HepG2 (cell line): ENCODE data around the gene LONP1. TPM values are rescaled to one million over a fixed set of nuclear protein-coding genes. Genes with fewer than 3 reads are reported as not detected.

Experiments used
- FOSL2 ChIP-seq: sonication (generic); formaldehyde crosslinking; IDR thresholded peaks from 2 replicates; pipeline ENCODE4 v1.4.0; 2020; ENCODE audit warnings: missing genetic modification reagents
- MIER2 ChIP-seq: IDR thresholded peaks from 2 replicates; pipeline ENCODE4 v1.6.1; 2016; ENCODE audit warnings: missing biosample characterization, missing genetic modification reagents
- PHF21A ChIP-seq: sonication (generic); formaldehyde crosslinking; IDR thresholded peaks from 2 replicates; pipeline ENCODE4 v1.5.0; 2020; ENCODE audit warnings: mild to moderate bottlenecking, missing genetic modification reagents
- PTBP1 ChIP-seq: fragments of 200-400 bp; formaldehyde crosslinking; IDR thresholded peaks from 2 replicates; pipeline ENCODE4 v1.6.1; 2018; ENCODE audit warnings: low read length, low read depth; ENCODE audit not compliant: poor library complexity, severe bottlenecking
- ZNF101 ChIP-seq: sonication (generic); formaldehyde crosslinking; IDR thresholded peaks from 2 replicates; pipeline ENCODE4 v1.4.0; 2020; ENCODE audit warnings: mild to moderate bottlenecking, low read depth, missing genetic modification reagents, borderline replicate concordance
- ZNF205 ChIP-seq: IDR thresholded peaks from 2 replicates; pipeline ENCODE4 v1.6.1; 2018; ENCODE audit warnings: missing biosample characterization, missing genetic modification reagents
- ZNF501 ChIP-seq: sonication (generic); formaldehyde crosslinking; IDR thresholded peaks from 2 replicates; pipeline ENCODE4 v1.5.1; 2020; ENCODE audit warnings: mild to moderate bottlenecking, moderate library complexity, missing genetic modification reagents
- polyA plus RNA-seq, 8 experiments: library from polyadenylated mRNA; depleted of rRNA in 3 of 8; stranded (reverse) in 7 of 8; unstranded in 1 of 8; fragments of >200 nt; fragmentation: Illumina TruSeq in 4 of 8; extraction: Trizol in 4 of 8; gene quantifications; 2 replicates each; pipeline versions ENCODE4 v1.2.1 to v1.2.3, GENCODE V29; 2011 to 2016; ENCODE audit warnings: low read depth in 4 of 8, missing spikeins in 1 of 8, mixed read lengths in 1 of 8; ENCODE audit not compliant: insufficient read depth in 1 of 8
- total RNA-seq, 5 experiments: library from RNA; depleted of rRNA; stranded (reverse); fragments of >200 nt; fragmentation: Illumina TruSeq; extraction: Trizol; gene quantifications; 2 replicates each; pipeline ENCODE4 v1.2.3, GENCODE V29; 2016; ENCODE audit warnings: low read depth in 1 of 5
- TF ChIP-seq, protein P1 (sequence below): sonication (generic); formaldehyde crosslinking; IDR thresholded peaks from one replicate; pipeline ENCODE4 v1.5.1; 2020; ENCODE audit warnings: mild to moderate bottlenecking, missing genetic modification reagents; ENCODE audit errors: not compliant biosample characterization
- TF ChIP-seq, protein P2 (sequence below): sonication (generic); formaldehyde crosslinking; IDR thresholded peaks from 2 replicates; pipeline ENCODE4 v1.4.0; 2020; ENCODE audit warnings: missing genetic modification reagents, borderline replicate concordance
- TF ChIP-seq, protein P3 (sequence below): sonication (generic); formaldehyde crosslinking; IDR thresholded peaks from 2 replicates; pipeline ENCODE4 v1.4.0; 2020; ENCODE audit warnings: missing genetic modification reagents
- TF ChIP-seq, protein P4 (sequence below): sonication (generic); formaldehyde crosslinking; IDR thresholded peaks from 2 replicates; pipeline ENCODE4 v1.4.0; 2020; ENCODE audit warnings: missing genetic modification reagents

LONP1 gene
- total and polyA plus RNA-seq, 2 of the 13 experiments (the other 11 are each of a cell fraction or from before 2014, with no cell fraction given): 59.5 to 76.8 TPM

DNA sequence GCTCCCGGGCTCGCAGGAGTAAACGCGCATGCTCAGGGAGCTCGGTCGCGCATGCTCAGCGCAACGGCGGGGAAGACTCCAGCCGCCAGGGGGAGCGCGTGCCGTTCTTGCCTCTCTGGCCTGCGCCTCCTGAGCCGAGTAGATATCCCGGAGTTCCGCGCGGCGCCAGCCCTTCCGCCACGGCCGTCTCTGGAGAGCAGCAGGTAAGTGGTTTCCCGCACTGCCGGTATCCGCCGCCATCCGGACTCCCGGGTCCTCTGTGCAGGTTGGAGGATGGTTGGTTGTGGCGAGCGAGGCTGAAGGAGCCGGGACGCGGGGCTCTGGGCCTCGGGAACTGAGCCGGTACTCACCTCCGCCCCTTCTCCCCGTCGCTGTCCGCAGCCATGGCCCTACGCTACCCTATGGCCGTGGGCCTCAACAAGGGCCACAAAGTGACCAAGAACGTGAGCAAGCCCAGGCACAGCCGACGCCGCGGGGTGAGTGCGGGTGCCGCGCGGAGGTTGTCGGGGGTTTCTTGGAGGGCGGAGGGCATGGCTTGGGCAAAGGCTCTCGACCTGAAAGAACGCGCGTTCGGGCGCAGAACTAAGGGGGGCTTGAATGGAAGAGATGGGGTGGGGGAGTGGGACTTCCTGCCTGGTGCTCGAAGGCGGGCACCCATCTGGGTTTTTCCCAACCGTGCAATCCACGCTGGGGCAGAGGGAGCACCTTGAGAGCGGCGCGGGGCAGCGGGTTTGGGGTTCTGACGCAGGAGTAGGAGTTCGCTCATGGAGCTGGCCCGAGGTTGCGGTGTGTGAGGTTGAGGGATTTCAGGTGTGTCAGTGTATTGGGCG is 29.6 kb downstream of the LONP1 start, which contains the start of gene RPL36 (continued):
- TF ChIP-seq FOSL2 (CRISPR knock-in tag) (peak; percentile 11; the same call in 1 of the 2 replicates), PHF21A (CRISPR knock-in tag) (no peak; the same call in 1 of the 2 replicates), MIER2 (CRISPR knock-in tag) (no peak), ZNF501 (CRISPR knock-in tag) (peak; percentile 98), PTBP1 (peak; percentile 51), ZNF101 (0 out of 2 replicates have a peak, but pooled peaks have one; percentile 86), ZNF205 (CRISPR knock-in tag) (no peak; the same call in 1 of the 2 replicates)
- TF ChIP-seq, protein P1, sequence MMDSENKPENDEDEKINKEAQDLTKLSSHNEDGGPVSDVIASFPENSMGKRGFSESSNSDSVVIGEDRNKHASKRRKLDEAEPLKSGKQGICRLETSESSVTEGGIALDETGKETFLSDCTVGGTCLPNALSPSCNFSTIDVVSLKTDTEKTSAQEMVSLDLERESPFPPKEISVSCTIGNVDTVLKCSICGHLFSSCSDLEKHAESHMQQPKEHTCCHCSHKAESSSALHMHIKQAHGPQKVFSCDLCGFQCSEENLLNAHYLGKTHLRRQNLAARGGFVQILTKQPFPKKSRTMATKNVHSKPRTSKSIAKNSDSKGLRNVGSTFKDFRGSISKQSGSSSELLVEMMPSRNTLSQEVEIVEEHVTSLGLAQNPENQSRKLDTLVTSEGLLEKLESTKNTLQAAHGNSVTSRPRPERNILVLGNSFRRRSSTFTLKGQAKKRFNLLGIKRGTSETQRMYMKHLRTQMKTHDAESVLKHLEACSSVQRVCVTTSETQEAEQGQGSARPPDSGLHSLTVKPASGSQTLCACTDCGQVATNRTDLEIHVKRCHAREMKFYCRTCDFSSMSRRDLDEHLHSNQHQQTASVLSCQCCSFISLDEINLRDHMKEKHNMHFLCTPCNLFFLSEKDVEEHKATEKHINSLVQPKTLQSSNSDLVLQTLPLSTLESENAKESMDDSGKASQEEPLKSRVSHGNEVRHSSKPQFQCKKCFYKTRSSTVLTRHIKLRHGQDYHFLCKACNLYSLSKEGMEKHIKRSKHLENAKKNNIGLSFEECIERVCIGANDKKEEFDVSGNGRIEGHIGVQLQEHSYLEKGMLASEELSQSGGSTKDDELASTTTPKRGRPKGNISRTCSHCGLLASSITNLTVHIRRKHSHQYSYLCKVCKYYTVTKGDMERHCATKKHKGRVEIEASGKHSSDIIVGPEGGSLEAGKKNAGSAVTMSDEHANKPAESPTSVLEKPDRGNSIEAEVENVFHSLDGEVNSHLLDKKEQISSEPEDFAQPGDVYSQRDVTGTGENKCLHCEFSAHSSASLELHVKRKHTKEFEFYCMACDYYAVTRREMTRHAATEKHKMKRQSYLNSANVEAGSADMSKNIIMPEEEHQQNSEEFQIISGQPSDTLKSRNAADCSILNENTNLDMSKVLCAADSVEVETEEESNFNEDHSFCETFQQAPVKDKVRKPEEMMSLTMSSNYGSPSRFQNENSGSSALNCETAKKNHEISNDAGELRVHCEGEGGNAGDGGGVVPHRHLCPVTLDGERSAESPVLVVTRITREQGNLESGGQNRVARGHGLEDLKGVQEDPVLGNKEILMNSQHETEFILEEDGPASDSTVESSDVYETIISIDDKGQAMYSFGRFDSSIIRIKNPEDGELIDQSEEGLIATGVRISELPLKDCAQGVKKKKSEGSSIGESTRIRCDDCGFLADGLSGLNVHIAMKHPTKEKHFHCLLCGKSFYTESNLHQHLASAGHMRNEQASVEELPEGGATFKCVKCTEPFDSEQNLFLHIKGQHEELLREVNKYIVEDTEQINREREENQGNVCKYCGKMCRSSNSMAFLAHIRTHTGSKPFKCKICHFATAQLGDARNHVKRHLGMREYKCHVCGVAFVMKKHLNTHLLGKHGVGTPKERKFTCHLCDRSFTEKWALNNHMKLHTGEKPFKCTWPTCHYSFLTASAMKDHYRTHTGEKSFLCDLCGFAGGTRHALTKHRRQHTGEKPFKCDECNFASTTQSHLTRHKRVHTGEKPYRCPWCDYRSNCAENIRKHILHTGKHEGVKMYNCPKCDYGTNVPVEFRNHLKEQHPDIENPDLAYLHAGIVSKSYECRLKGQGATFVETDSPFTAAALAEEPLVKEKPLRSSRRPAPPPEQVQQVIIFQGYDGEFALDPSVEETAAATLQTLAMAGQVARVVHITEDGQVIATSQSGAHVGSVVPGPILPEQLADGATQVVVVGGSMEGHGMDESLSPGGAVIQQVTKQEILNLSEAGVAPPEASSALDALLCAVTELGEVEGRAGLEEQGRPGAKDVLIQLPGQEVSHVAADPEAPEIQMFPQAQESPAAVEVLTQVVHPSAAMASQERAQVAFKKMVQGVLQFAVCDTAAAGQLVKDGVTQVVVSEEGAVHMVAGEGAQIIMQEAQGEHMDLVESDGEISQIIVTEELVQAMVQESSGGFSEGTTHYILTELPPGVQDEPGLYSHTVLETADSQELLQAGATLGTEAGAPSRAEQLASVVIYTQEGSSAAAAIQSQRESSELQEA (CRISPR knock-in tag): no peak
- TF ChIP-seq, protein P2, sequence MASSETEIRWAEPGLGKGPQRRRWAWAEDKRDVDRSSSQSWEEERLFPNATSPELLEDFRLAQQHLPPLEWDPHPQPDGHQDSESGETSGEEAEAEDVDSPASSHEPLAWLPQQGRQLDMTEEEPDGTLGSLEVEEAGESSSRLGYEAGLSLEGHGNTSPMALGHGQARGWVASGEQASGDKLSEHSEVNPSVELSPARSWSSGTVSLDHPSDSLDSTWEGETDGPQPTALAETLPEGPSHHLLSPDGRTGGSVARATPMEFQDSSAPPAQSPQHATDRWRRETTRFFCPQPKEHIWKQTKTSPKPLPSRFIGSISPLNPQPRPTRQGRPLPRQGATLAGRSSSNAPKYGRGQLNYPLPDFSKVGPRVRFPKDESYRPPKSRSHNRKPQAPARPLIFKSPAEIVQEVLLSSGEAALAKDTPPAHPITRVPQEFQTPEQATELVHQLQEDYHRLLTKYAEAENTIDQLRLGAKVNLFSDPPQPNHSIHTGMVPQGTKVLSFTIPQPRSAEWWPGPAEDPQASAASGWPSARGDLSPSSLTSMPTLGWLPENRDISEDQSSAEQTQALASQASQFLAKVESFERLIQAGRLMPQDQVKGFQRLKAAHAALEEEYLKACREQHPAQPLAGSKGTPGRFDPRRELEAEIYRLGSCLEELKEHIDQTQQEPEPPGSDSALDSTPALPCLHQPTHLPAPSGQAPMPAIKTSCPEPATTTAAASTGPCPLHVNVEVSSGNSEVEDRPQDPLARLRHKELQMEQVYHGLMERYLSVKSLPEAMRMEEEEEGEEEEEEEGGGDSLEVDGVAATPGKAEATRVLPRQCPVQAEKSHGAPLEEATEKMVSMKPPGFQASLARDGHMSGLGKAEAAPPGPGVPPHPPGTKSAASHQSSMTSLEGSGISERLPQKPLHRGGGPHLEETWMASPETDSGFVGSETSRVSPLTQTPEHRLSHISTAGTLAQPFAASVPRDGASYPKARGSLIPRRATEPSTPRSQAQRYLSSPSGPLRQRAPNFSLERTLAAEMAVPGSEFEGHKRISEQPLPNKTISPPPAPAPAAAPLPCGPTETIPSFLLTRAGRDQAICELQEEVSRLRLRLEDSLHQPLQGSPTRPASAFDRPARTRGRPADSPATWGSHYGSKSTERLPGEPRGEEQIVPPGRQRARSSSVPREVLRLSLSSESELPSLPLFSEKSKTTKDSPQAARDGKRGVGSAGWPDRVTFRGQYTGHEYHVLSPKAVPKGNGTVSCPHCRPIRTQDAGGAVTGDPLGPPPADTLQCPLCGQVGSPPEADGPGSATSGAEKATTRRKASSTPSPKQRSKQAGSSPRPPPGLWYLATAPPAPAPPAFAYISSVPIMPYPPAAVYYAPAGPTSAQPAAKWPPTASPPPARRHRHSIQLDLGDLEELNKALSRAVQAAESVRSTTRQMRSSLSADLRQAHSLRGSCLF (CRISPR knock-in tag): peak; percentile 77; the same call in 1 of the 2 replicates
- TF ChIP-seq, protein P3, sequence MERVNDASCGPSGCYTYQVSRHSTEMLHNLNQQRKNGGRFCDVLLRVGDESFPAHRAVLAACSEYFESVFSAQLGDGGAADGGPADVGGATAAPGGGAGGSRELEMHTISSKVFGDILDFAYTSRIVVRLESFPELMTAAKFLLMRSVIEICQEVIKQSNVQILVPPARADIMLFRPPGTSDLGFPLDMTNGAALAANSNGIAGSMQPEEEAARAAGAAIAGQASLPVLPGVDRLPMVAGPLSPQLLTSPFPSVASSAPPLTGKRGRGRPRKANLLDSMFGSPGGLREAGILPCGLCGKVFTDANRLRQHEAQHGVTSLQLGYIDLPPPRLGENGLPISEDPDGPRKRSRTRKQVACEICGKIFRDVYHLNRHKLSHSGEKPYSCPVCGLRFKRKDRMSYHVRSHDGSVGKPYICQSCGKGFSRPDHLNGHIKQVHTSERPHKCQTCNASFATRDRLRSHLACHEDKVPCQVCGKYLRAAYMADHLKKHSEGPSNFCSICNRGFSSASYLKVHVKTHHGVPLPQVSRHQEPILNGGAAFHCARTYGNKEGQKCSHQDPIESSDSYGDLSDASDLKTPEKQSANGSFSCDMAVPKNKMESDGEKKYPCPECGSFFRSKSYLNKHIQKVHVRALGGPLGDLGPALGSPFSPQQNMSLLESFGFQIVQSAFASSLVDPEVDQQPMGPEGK (CRISPR knock-in tag): no peak
- TF ChIP-seq, protein P4, sequence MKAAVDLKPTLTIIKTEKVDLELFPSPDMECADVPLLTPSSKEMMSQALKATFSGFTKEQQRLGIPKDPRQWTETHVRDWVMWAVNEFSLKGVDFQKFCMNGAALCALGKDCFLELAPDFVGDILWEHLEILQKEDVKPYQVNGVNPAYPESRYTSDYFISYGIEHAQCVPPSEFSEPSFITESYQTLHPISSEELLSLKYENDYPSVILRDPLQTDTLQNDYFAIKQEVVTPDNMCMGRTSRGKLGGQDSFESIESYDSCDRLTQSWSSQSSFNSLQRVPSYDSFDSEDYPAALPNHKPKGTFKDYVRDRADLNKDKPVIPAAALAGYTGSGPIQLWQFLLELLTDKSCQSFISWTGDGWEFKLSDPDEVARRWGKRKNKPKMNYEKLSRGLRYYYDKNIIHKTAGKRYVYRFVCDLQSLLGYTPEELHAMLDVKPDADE (CRISPR knock-in tag): no peak
